ENCODE results near the gene PEX6.

DNA sequence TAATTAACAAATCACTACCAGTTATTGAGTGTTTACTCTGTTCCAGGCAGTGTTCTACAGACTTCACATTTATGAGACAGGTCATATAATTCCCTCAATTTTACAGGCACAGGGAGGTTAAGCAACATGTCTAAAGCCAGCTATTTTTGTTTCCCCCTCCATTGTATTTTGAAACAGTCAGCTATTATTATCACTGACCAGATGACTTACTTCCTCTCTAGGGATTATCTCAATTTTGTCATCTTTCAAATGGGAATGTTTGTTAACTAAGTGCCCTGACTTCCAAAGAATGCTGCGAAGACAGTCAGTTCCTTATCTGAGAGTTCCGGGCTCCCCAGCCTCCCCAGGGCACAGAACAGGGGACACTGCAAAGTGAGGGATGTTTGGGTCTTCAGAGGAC lies 55.3 kb downstream of the PEX6 start:
- TF ChIP-seq, protein P1, sequence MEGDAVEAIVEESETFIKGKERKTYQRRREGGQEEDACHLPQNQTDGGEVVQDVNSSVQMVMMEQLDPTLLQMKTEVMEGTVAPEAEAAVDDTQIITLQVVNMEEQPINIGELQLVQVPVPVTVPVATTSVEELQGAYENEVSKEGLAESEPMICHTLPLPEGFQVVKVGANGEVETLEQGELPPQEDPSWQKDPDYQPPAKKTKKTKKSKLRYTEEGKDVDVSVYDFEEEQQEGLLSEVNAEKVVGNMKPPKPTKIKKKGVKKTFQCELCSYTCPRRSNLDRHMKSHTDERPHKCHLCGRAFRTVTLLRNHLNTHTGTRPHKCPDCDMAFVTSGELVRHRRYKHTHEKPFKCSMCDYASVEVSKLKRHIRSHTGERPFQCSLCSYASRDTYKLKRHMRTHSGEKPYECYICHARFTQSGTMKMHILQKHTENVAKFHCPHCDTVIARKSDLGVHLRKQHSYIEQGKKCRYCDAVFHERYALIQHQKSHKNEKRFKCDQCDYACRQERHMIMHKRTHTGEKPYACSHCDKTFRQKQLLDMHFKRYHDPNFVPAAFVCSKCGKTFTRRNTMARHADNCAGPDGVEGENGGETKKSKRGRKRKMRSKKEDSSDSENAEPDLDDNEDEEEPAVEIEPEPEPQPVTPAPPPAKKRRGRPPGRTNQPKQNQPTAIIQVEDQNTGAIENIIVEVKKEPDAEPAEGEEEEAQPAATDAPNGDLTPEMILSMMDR (IDR thresholded peaks at IDR 0.05), result no peak
- no peak for TF ChIP-seq POLR2AphosphoS5 (IDR thresholded peaks at IDR 0.05)

All from breast epithelium (tissue), 3 donors.